Urinary bladder (tissue), 2 donors: Measurements from ENCODE around the gene CHP1. TPM values are rescaled to one million over a fixed set of nuclear protein-coding genes. Genes with fewer than 3 reads are reported as not detected.

Source experiments
- polyA plus RNA-seq: library from polyadenylated mRNA; stranded (reverse); fragments of 200-250 nt; gene quantifications from one replicate; pipeline ENCODE4 v1.2.3, GENCODE V29; 2013
- total RNA-seq: library from RNA; depleted of rRNA; stranded (reverse); fragments of >200 nt; gene quantifications from one replicate; pipeline ENCODE4 v1.2.3, GENCODE V29; 2014
- donor health status: healthy.

The CHP1 gene
- total and polyA plus RNA-seq, 2 donors, result 45.6 to 53.3 TPM

Other genes starting within 250 kb of the CHP1 start
- gene INO80, start 115.0 kb upstream of the CHP1 start, total RNA-seq, result 36.6 TPM
- 16.1 TPM for gene INO80, start 115.0 kb upstream of the CHP1 start, polyA plus RNA-seq
- gene EXD1, start 511 bp upstream of the CHP1 start, total RNA-seq, result not detected
- not detected for gene EXD1, start 511 bp upstream of the CHP1 start, polyA plus RNA-seq
- 6.1 TPM for gene OIP5, start 101.3 kb downstream of the CHP1 start, total RNA-seq
- 1.4 TPM for gene OIP5, start 101.3 kb downstream of the CHP1 start, polyA plus RNA-seq
- gene NUSAP1, start 101.6 kb downstream of the CHP1 start, total RNA-seq, result 72.6 TPM
- 3.0 TPM for gene NUSAP1, start 101.6 kb downstream of the CHP1 start, polyA plus RNA-seq
- gene NDUFAF1, start 171.2 kb downstream of the CHP1 start, total RNA-seq, result 16.8 TPM
- 21.7 TPM for gene NDUFAF1, start 171.2 kb downstream of the CHP1 start, polyA plus RNA-seq
- 34.0 TPM for gene RTF1, start 185.8 kb downstream of the CHP1 start, total RNA-seq
- 30.5 TPM for gene RTF1, start 185.8 kb downstream of the CHP1 start, polyA plus RNA-seq